ENCODE results near the gene TSR1. TPM values are rescaled to one million over a fixed set of nuclear protein-coding genes. Genes with fewer than 3 reads are reported as not detected.

The TSR1 gene
- total and polyA plus RNA-seq, 2 experiments from 2014 or later, result 45.7 to 73.3 TPM

DNA sequence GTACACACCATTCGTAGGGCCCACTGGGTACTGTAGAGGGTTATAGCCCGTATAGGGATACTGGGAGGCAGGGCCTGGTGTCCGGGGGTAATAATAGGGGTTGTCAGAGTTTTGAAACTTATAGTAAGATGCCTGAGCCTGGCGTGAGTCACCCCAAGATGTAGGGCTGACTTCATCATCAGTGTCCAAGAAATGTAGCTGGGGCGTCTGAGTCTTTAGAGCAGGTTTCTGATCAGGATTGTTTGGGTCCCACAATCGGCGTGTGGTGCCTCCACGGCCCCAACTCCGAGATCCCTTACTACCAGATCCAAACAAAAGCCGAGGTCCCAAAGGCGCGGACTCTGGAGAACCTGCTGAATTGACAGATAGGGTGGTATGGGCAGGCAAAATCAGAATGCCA lies 37.1 kb downstream of the TSR1 start:
- Histone ChIP-seq H3K36me3 (ENCODE audit: low read depth) (peaks cover 20% of the 10 kb centered on the region; the same call in 1 of the 2 replicates), H3K27me3 (replicated peaks; ENCODE audit: insufficient read depth) (no peaks in the 10 kb centered on the region), H4K20me1 (ENCODE audit: insufficient read depth) (no peaks in the 10 kb centered on the region), H3K9me3 (ENCODE audit: low read depth) (no peaks in the 10 kb centered on the region), H3K9ac (no peak overlapping the region), H3K9me2 (ENCODE audit: insufficient read depth) (no peaks in the 10 kb centered on the region), H3K27ac (no peak overlapping the region), H3K79me2 (ENCODE audit: insufficient read depth) (peaks cover 90% of the 10 kb centered on the region), H3K4me3 (no peak overlapping the region), H2AFZ (no peak overlapping the region), H3K4me1 (ENCODE audit: insufficient read depth) (0 out of 2 replicates have a peak, but pooled peaks cover 7% of the 10 kb centered on the region), H3K4me2 (ENCODE audit: unreplicated experiment) (no peak overlapping the region), H3F3A (ENCODE audit: insufficient read depth) (no peaks in the 10 kb centered on the region; the same call in 1 of the 2 replicates)
- WGBS, 2 experiments (ENCODE audit: low coverage in 1 of 2, low lambda C conversion rate in 2 of 2, missing lambda C conversion rate in 2 of 2), result 90 to 92% methylated on average over 9 to 12 of the region's 12 CpGs
- in situ Hi-C loops (cut with MboI), result no loop called here
- no peak for TF ChIP-seq EZH2phosphoT487 (IDR thresholded peaks at IDR 0.05; ENCODE audit: insufficient read depth, low read depth)
- TF ChIP-seq EZH2 (IDR thresholded peaks at IDR 0.05; ENCODE audit: insufficient read depth, poor library complexity, severe bottlenecking), result no peak
- peak; percentile 17 for DNase-seq

DNA sequence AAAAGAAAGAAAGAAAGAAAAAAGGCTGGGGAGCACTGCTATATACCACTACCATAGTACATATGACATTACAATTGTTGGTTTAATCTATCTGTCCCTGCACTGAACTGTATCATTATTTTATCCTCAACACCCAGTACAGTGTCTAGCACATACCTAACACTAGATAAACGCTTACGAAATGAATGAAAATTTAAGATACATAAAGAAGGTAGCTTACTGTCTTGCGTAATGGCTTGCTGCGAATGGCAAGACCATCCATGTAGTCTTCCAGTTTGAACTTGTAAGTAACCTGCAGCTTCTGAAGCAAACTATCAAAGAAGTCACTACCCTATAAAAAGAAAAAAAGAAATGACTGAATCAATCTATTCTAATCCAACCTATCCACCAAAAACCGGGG lies 39.2 kb downstream of the TSR1 start:
- Histone ChIP-seq H3F3A (ENCODE audit: insufficient read depth) (peaks cover 7% of the 10 kb centered on the region; the same call in 1 of the 2 replicates), H3K9ac (no peak overlapping the region), H3K79me2 (ENCODE audit: insufficient read depth) (peaks cover 78% of the 10 kb centered on the region), H4K20me1 (ENCODE audit: insufficient read depth) (no peaks in the 10 kb centered on the region), H3K27me3 (replicated peaks; ENCODE audit: insufficient read depth) (no peaks in the 10 kb centered on the region), H2AFZ (no peak overlapping the region), H3K9me2 (ENCODE audit: insufficient read depth) (no peaks in the 10 kb centered on the region), H3K36me3 (ENCODE audit: low read depth) (peaks cover 20% of the 10 kb centered on the region; the same call in 1 of the 2 replicates), H3K4me1 (ENCODE audit: insufficient read depth) (peaks cover 8% of the 10 kb centered on the region), H3K4me3 (no peak overlapping the region), H3K9me3 (ENCODE audit: low read depth) (no peaks in the 10 kb centered on the region), H3K4me2 (ENCODE audit: unreplicated experiment) (no peak overlapping the region), H3K27ac (no peak overlapping the region)
- 91 to 92% methylated on average over 5 of the region's 5 CpGs for WGBS, 2 experiments (ENCODE audit: low coverage in 1 of 2, low lambda C conversion rate in 2 of 2, missing lambda C conversion rate in 2 of 2)
- in situ Hi-C loops (cut with MboI), result no loop called here
- TF ChIP-seq EZH2phosphoT487 (IDR thresholded peaks at IDR 0.05; ENCODE audit: insufficient read depth, low read depth), result no peak
- no peak for TF ChIP-seq EZH2 (IDR thresholded peaks at IDR 0.05; ENCODE audit: insufficient read depth, poor library complexity, severe bottlenecking)
- DNase-seq, result no peak

GRCh38 chr17:2295575-2295974 lies 40.7 kb downstream of the TSR1 start:
- no peaks in the 10 kb centered on the region for H4K20me1 ChIP-seq (ENCODE audit: insufficient read depth)
- no peaks in the 10 kb centered on the region for H3K27me3 ChIP-seq (replicated peaks; ENCODE audit: insufficient read depth)
- H3K4me1 ChIP-seq (ENCODE audit: insufficient read depth), result peaks cover 8% of the 10 kb centered on the region
- no peak overlapping the region for H2AFZ ChIP-seq
- no peak for TF ChIP-seq EZH2 (IDR thresholded peaks at IDR 0.05; ENCODE audit: insufficient read depth, poor library complexity, severe bottlenecking)
- no peak for TF ChIP-seq EZH2phosphoT487 (IDR thresholded peaks at IDR 0.05; ENCODE audit: insufficient read depth, low read depth)
- H3K9me3 ChIP-seq (ENCODE audit: low read depth), result no peaks in the 10 kb centered on the region
- no peak overlapping the region for H3K27ac ChIP-seq
- peaks cover 28% of the 10 kb centered on the region; the same call in 1 of the 2 replicates for H3K36me3 ChIP-seq (ENCODE audit: low read depth)
- no peaks in the 10 kb centered on the region for H3K9me2 ChIP-seq (ENCODE audit: insufficient read depth)
- in situ Hi-C loops (cut with MboI), result no loop called here
- no peak overlapping the region for H3K4me3 ChIP-seq
- WGBS, 2 experiments (ENCODE audit: low coverage in 1 of 2, low lambda C conversion rate in 2 of 2, missing lambda C conversion rate in 2 of 2), result 90 to 95% methylated on average over 1 of the region's 1 CpG
- H3K79me2 ChIP-seq (ENCODE audit: insufficient read depth), result peaks cover 64% of the 10 kb centered on the region
- no peak overlapping the region for H3K4me2 ChIP-seq (ENCODE audit: unreplicated experiment)
- no peak overlapping the region for H3K9ac ChIP-seq
- peaks cover 8% of the 10 kb centered on the region; the same call in 1 of the 2 replicates for H3F3A ChIP-seq (ENCODE audit: insufficient read depth)
- peak; percentile 8 for DNase-seq

DNA sequence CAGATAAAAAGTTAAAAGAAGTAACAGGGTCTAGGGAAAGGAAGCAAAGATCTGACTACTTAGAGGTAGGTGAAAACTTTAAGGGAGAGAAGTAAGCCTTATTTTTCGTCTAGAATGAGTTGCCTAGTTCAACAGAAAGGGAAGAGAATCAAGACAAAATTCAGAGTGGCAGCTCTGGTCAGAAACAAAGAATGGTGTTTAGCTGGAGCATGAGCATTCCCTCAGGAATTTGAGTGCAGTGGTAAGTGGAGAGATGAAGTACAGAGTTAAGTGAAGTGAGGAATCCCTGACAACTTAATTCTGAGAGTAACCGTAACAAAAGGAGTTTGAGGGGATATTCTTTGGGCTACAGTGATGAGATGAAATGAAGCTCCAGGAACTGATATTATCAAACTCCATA lies 44.2 kb downstream of the TSR1 start:
- WGBS, 2 experiments (ENCODE audit: low coverage in 1 of 2, low lambda C conversion rate in 2 of 2, missing lambda C conversion rate in 2 of 2), result 91 to 92% methylated on average over 2 of the region's 2 CpGs
- in situ Hi-C loops (cut with MboI), result no loop called here

More for the DNA sequence above, 44.2 kb downstream of the TSR1 start:
- Histone ChIP-seq H3F3A (ENCODE audit: insufficient read depth) (peaks cover 13% of the 10 kb centered on the region; the same call in 1 of the 2 replicates), H2AFZ (no peak overlapping the region), H3K79me2 (ENCODE audit: insufficient read depth) (peaks cover 31% of the 10 kb centered on the region), H3K9ac (no peak overlapping the region), H3K4me3 (no peak overlapping the region), H3K4me1 (ENCODE audit: insufficient read depth) (peaks cover 8% of the 10 kb centered on the region), H3K27me3 (replicated peaks; ENCODE audit: insufficient read depth) (no peaks in the 10 kb centered on the region), H3K9me3 (ENCODE audit: low read depth) (no peaks in the 10 kb centered on the region), H3K4me2 (ENCODE audit: unreplicated experiment) (no peak overlapping the region), H3K36me3 (ENCODE audit: low read depth) (peaks cover 30% of the 10 kb centered on the region; the same call in 1 of the 2 replicates), H3K9me2 (ENCODE audit: insufficient read depth) (no peaks in the 10 kb centered on the region), H3K27ac (no peak overlapping the region), H4K20me1 (ENCODE audit: insufficient read depth) (no peaks in the 10 kb centered on the region)
- peak; percentile 41 for DNase-seq
- TF ChIP-seq EZH2phosphoT487 (IDR thresholded peaks at IDR 0.05; ENCODE audit: insufficient read depth, low read depth) (no peak), EZH2 (IDR thresholded peaks at IDR 0.05; ENCODE audit: insufficient read depth, poor library complexity, severe bottlenecking) (no peak)

Data from GM23248 (cell line).